PC-3 (cell line): ENCODE measurements around the gene ABLIM2. TPM values are rescaled to one million over a fixed set of nuclear protein-coding genes. Genes with fewer than 3 reads are reported as not detected.

Experiments used
- ATAC-seq: fragments of 200-7000 bp; cut with Tn5 transposase; 2 replicates; pipeline ENCODE4 v1.9.1; 2020; ENCODE audit warnings: mild to moderate bottlenecking, moderate library complexity
- BruUV-seq: library from RNA; stranded (reverse); fragments of 400-500 nt; replicated peaks from 2 replicates; lab custom pipeline; 2021; lab: Mats Ljungman, UMichigan
- CTCF ChIA-PET: fragments of 300-600 bp; sonication (Branson Sonifier 250); formaldehyde crosslinking; loops from one replicate; lab custom pipeline; 2022; ENCODE audit warnings: antibody characterized with exemption; lab: Charles Lee
- POLR2A ChIA-PET: fragments of 300-600 bp; sonication (Branson Sonifier 250); formaldehyde crosslinking; loops from one replicate; lab custom pipeline; 2022; ENCODE audit warnings: antibody characterized with exemption; ENCODE audit not compliant: unreplicated experiment; lab: Charles Lee
- DNase-seq: peaks from one replicate; pipeline ENCODE4 v3.0.0-alpha.2; 2015
- H2AFZ ChIP-seq: fragments of 300-600 bp; sonication (generic); 2 replicates; pipeline ENCODE4 v1.6.0; 2016; ENCODE audit warnings: antibody characterized with exemption, low read length
- H3F3A ChIP-seq: fragments of 300-600 bp; sonication (generic); one replicate; pipeline ENCODE4 v1.6.0; 2017; ENCODE audit warnings: antibody characterized with exemption, low read length, control low read depth, mild to moderate bottlenecking; ENCODE audit not compliant: unreplicated experiment
- H3K27ac ChIP-seq: fragments of 300-600 bp; sonication (generic); 2 replicates; pipeline ENCODE4 v1.5.1; 2016; ENCODE audit warnings: mild to moderate bottlenecking, low read length
- H3K27me3 ChIP-seq: fragments of 300-600 bp; sonication (generic); 2 replicates; pipeline ENCODE4 v1.6.1; 2016; ENCODE audit warnings: low read length, mixed read lengths
- H3K36me3 ChIP-seq: fragments of 300-600 bp; sonication (generic); 2 replicates; pipeline ENCODE4 v1.6.1; 2016; ENCODE audit warnings: low read depth, mixed run types, low read length, mixed read lengths
- H3K4me1 ChIP-seq: fragments of 300-600 bp; sonication (generic); 2 replicates; pipeline ENCODE4 v1.5.1; 2016; ENCODE audit warnings: low read length; ENCODE audit not compliant: insufficient read depth
- H3K4me2 ChIP-seq: fragments of 300-600 bp; sonication (generic); 2 replicates; pipeline ENCODE4 v1.6.0; 2016; ENCODE audit warnings: low read length
- H3K4me3 ChIP-seq: fragments of 300-600 bp; sonication (generic); 2 replicates; pipeline ENCODE4 v1.5.1; 2016; ENCODE audit warnings: mild to moderate bottlenecking, low read length, mixed read lengths
- H3K79me2 ChIP-seq: fragments of 300-600 bp; sonication (generic); 2 replicates; pipeline ENCODE4 v1.6.1; 2017; ENCODE audit warnings: low read length, mixed read lengths
- H3K9ac ChIP-seq: fragments of 300-600 bp; sonication (generic); 2 replicates; pipeline ENCODE4 v1.6.0; 2016; ENCODE audit warnings: mild to moderate bottlenecking, low read length
- H3K9me2 ChIP-seq: fragments of 300-600 bp; sonication (generic); replicated peaks from 2 replicates; pipeline ENCODE4 v1.6.1; 2016; ENCODE audit warnings: mixed run types, low read length, mixed read lengths
- H3K9me3 ChIP-seq: fragments of 300-600 bp; sonication (generic); 2 replicates; pipeline ENCODE4 v1.6.1; 2016; ENCODE audit warnings: low read length, mixed read lengths
- H4K20me1 ChIP-seq: fragments of 300-600 bp; sonication (generic); 2 replicates; pipeline ENCODE4 v1.6.1; 2016; ENCODE audit warnings: low read length, mixed read lengths
- EZH2 ChIP-seq: fragments of 300-600 bp; sonication (generic); IDR thresholded peaks from one replicate; pipeline ENCODE4 v1.6.1; 2017; ENCODE audit warnings: antibody characterized with exemption, mild to moderate bottlenecking, low read length; ENCODE audit not compliant: unreplicated experiment
- EZH2phosphoT487 ChIP-seq: fragments of 300-600 bp; sonication (generic); IDR thresholded peaks from 2 replicates; pipeline ENCODE4 v1.6.1; 2018; ENCODE audit warnings: mild to moderate bottlenecking, antibody characterized with exemption, low read length, borderline replicate concordance
- intact Hi-C: fragments of 100-400 bp; cut with micrococcal nuclease; formaldehyde crosslinking; loops from 2 replicates; pipeline ENCODE4 v1.9.0; 2023
- total RNA-seq: library from RNA; depleted of rRNA; stranded (reverse); fragments of >200 nt; gene quantifications from 2 replicates; pipeline ENCODE4 v1.2.3, GENCODE V29; 2014
- TF ChIP-seq, protein P1 (sequence below): fragments of 300-600 bp; sonication (generic); conservative IDR thresholded peaks from 2 replicates; pipeline ENCODE4 v1.5.1; 2017; ENCODE audit warnings: antibody characterized with exemption, low read depth, mild to moderate bottlenecking, low read length

The ABLIM2 gene
- total RNA-seq, 1 experiment from 2014 or later = 3.2 TPM

DNA sequence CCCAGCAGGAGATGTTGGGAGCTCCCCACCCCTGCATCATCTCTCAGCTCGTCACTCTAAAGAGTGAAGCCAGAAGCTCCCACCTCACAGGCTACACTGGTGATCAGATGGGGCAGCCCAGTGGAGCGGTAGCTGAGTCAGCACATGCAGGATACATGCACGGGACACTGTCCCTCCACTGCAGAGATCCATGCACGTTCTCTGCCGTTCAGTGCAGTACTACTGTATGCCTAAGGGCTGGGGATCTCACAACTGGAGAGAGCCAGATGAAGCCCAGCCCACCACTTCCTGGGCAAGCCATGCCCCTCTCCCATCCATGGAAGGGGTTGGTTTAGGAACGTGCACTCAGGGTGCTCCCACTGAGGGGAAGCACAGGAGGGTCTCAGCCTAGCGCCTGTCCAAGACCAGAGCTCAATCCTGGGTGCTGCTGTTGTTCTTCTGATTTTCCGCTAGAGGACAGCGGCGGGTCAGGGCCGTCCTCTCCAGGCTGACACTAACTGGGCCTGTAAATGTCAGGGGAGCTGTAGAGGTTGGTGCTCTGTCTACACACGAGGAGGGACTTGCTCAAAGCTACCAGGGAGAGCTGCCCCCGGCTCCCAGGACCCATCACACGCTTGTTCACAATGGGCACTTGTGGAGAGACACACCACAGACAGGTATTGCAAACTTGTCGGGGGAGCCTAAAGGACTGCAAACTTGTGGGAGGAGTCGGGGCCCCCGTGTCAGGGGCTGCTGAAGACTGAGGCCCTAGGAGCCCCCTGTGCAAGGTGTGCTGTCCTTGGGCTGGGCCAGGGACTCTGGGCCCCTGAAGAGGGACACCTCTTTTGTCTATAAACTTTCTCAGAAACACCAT is 18.2 kb upstream of the ABLIM2 start:
- Histone ChIP-seq H3K4me1 (peaks cover 10% of the 10 kb centered on the region; the same call in 1 of the 2 replicates), H3K27me3 (no peaks in the 10 kb centered on the region), H3K27ac (no peak overlapping the region), H3K36me3 (no peaks in the 10 kb centered on the region), H3K9ac (no peak overlapping the region), H3K9me2 (no peaks in the 10 kb centered on the region), H3F3A (no peaks in the 10 kb centered on the region), H4K20me1 (no peaks in the 10 kb centered on the region), H3K79me2 (no peaks in the 10 kb centered on the region), H3K4me3 (no peak overlapping the region), H3K9me3 (no peaks in the 10 kb centered on the region), H2AFZ (no peak overlapping the region), H3K4me2 (no peak overlapping the region)
- BruUV-seq = no TSS peak
- POLR2A ChIA-PET = no interaction called here
- intact Hi-C loops = loop anchor here (1.0 kb wide), 1 partner anchor 16 kb away; no protein-coding TSS in a partner anchor
- peak; percentile 59 for DNase-seq
- ATAC-seq = peak; percentile 94
- CTCF ChIA-PET = interaction anchor here (0.6 to 1.1 kb wide), 8 partner anchors 9 to 549 kb away, joined by 3 to 21 read pairs (median 6); partner anchors contain the start of gene SH3TC1
- TF ChIP-seq, protein P1, sequence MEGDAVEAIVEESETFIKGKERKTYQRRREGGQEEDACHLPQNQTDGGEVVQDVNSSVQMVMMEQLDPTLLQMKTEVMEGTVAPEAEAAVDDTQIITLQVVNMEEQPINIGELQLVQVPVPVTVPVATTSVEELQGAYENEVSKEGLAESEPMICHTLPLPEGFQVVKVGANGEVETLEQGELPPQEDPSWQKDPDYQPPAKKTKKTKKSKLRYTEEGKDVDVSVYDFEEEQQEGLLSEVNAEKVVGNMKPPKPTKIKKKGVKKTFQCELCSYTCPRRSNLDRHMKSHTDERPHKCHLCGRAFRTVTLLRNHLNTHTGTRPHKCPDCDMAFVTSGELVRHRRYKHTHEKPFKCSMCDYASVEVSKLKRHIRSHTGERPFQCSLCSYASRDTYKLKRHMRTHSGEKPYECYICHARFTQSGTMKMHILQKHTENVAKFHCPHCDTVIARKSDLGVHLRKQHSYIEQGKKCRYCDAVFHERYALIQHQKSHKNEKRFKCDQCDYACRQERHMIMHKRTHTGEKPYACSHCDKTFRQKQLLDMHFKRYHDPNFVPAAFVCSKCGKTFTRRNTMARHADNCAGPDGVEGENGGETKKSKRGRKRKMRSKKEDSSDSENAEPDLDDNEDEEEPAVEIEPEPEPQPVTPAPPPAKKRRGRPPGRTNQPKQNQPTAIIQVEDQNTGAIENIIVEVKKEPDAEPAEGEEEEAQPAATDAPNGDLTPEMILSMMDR = peak; percentile 87
- no peak for TF ChIP-seq EZH2phosphoT487
- no peak for TF ChIP-seq EZH2

GRCh38 chr4:8175686-8176085 is 17.1 kb upstream of the ABLIM2 start:
- no peak overlapping the region for H3K9ac ChIP-seq
- BruUV-seq = no TSS peak
- H3K4me1 ChIP-seq = peaks cover 7% of the 10 kb centered on the region; the same call in 1 of the 2 replicates
- no peaks in the 10 kb centered on the region for H3F3A ChIP-seq
- no peaks in the 10 kb centered on the region for H3K79me2 ChIP-seq
- intact Hi-C loops = no loop called here
- no peak overlapping the region for H3K4me2 ChIP-seq
- no peaks in the 10 kb centered on the region for H3K9me2 ChIP-seq
- ChIA-PET CTCF (no interaction called here), POLR2A (no interaction called here)
- no peaks in the 10 kb centered on the region for H3K36me3 ChIP-seq
- no peaks in the 10 kb centered on the region for H3K9me3 ChIP-seq
- H3K27me3 ChIP-seq = no peaks in the 10 kb centered on the region
- H3K27ac ChIP-seq = no peak overlapping the region
- H3K4me3 ChIP-seq = no peak overlapping the region
- DNase-seq (no peak), ATAC-seq (no peak)
- no peak overlapping the region for H2AFZ ChIP-seq
- H4K20me1 ChIP-seq = no peaks in the 10 kb centered on the region
- TF ChIP-seq EZH2phosphoT487 (no peak), EZH2 (no peak)
- TF ChIP-seq, protein P1 = no peak

DNA sequence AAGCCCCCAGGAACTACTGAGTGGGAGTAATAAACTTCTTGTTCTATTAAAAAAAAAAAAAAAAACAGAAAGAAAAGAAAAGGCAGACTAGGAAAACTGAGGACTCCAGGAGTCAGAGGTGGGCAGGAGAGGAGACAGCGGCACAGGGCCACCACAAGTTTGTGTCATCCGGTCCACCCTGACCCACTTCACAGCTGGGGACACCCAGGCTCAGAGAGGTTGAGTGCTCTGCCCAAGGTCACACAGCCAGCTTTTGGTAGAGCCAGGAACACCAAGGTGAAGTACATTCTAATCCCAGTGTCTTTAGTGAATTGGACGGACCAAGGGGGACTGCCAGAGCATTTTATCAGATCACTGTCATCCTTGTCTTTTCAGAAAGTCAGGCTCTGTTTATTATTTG is 16.4 kb upstream of the ABLIM2 start:
- Histone ChIP-seq H3K4me3 (no peak overlapping the region), H3K9me2 (no peaks in the 10 kb centered on the region), H3K9me3 (no peaks in the 10 kb centered on the region), H3K79me2 (no peaks in the 10 kb centered on the region), H3K4me1 (no peaks in the 10 kb centered on the region), H4K20me1 (no peaks in the 10 kb centered on the region), H3K9ac (no peak overlapping the region), H3K36me3 (no peaks in the 10 kb centered on the region), H2AFZ (no peak overlapping the region), H3K4me2 (no peak overlapping the region), H3K27ac (no peak overlapping the region), H3K27me3 (no peaks in the 10 kb centered on the region), H3F3A (no peaks in the 10 kb centered on the region)
- ATAC-seq (no peak), DNase-seq (no peak)
- TF ChIP-seq EZH2phosphoT487 = no peak
- no peak for TF ChIP-seq EZH2
- TF ChIP-seq, protein P1 = no peak
- intact Hi-C loops = no loop called here
- no TSS peak for BruUV-seq
- CTCF ChIA-PET = no interaction called here
- POLR2A ChIA-PET = no interaction called here
